ENCODE measurements around the gene MORN5.
A peak's percentile ranks its signal among the peaks of the same experiment; 100 is the strongest.

MORN5 gene

GRCh38 chr9:122143876-122144405 is 15.8 kb upstream of the MORN5 start:
- no peak for DNase-seq (ENCODE audit: low spot score)

DNA sequence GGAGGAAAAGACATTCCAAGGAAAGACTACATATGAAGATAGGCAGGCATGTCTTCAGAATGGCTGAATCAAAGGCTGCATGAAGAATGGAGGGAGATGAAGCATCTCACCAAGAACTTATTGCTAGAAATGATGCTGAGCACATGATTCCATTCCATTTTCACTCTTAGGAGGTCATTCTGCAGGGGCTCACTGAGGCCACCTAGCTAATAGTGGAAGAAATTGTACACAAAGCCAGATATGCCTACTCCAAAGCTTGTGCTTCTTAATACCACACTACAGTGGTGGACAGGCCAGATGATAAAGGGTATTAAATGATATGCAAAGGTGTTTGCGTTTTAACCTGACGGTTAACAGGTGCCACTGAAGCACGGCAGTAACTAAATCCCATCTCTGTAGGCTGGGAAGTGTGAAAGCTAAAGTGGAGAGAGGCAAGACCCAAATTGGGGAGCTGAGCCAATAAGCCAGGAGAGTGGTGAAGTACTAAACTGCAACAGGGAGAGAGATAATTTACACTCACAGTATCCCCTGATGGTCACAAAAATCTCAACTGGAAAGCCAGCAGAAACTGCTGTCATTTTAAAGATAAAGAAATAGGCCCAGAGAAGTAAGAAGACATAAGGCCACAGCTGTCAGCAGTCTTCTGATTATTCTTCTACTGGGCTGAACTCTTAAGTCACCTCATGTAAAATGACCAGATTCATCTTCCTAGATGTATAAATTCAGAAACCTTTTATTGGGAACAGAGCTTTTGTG is 14.7 kb upstream of the MORN5 start:
- peak; percentile 35 for DNase-seq (ENCODE audit: low spot score)

DNA sequence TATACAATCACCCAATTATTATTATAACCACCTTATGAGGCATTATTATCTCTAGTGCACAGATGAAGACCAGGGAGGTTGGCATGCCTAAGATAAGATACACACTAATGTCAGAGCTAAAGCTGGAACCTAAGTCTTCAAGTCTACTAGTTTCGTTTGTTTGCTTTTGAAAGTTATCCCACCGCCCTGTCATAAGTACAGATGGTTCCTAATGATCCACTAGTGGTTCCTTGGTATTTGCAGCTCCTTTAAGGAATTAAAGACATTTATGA is 14.2 kb upstream of the MORN5 start:
- no peak for DNase-seq (ENCODE audit: low spot score)

- no peak for DNase-seq (ENCODE audit: low spot score)
These were observed 8.4 kb upstream of the MORN5 start for GRCh38 chr9:122151267-122151828.

GRCh38 chr9:122155796-122156195 is 3.9 kb upstream of the MORN5 start:
- DNase-seq (ENCODE audit: low spot score) = no peak

DNA sequence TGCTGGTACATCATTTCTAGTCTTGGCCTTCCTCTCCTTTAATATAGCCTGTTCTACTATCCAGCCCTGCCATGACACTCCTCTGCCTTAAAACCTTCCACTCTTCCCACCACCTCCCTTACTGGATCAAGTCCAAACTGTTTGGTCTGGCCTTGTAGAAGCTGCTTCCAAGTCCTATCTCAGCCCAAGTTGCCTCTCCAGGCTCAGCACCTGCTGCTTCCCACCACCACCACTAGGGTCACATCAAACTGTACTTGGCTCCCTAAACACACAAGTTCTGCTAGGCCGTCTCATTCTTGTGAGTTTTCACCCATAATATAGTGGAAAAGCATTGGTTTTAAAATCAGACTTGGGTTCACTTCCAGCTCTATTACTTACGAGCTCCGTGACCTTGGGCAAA is 1.5 kb upstream of the MORN5 start:
- peak; percentile 58 for DNase-seq (ENCODE audit: low spot score)

DNA sequence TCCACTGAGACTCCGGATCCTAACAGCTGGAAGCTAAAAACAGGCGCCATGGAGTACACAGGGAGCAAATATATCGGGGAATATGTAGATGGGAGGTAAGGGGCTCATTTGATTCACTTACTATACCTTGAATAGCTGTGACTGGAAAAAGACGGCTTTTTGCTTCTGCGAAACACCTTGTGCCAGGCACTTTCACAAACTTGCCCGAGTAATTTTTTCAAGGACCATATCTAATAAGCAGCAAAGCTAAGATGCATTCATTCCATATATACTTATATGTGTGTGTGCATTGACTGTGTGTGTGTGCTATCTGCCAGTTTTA is 178 bp downstream of the MORN5 start:
- no peak for DNase-seq (ENCODE audit: low spot score)

- DNase-seq (ENCODE audit: low spot score) = no peak
These were observed 2.7 kb downstream of the MORN5 start for GRCh38 chr9:122162415-122162814.

DNA sequence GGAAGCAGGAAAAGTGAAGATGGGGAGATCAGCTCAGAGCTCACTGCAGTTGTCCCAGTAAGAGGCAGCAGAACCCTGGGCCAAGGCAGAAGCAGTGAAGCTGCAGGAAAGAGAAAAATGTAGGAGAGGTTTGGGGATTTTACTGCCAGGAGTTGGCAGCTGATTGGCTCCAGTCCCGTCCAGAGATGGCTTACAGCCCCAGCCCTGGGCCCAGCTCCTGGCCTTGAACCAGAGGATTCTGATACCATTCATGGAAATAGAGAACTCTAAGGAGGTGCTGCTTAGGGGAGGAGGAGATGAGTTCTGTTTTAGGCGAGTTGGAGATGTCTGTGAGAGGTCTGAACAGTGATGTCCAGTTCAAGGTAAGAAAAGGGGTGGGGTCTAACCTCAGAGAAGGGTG is 4.6 kb downstream of the MORN5 start:
- no peak for DNase-seq (ENCODE audit: low spot score)

GRCh38 chr9:122168356-122168755 is 8.6 kb downstream of the MORN5 start:
- DNase-seq (ENCODE audit: low spot score) = no peak

DNA sequence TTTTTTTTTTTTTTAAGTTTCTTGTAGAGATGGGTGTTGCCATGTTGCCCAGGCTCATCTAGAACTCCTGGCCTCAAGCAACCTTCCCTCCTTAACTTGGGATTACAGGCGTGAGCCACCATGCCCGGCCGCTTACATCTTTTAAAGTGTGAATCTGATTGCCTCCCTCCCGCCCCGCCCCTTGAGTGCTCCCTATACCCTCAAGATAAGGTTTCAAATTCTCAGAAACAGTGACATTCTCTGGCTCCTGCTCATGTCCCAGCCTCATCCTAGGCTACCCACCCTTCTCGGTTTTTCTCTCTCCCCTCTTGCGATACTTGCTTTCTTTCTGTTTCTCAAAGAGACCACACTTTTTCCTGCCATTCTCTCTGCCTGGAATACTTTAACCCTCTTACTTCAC is 12.4 kb downstream of the MORN5 start:
- no peak for DNase-seq (ENCODE audit: low spot score)

- DNase-seq (ENCODE audit: low spot score) = no peak
These were observed 14.0 kb downstream of the MORN5 start for GRCh38 chr9:122173670-122174069.

GRCh38 chr9:122176916-122177315 is 17.2 kb downstream of the MORN5 start:
- no peak for DNase-seq (ENCODE audit: low spot score)

GRCh38 chr9:122179054-122179689 is 19.5 kb downstream of the MORN5 start:
- DNase-seq (ENCODE audit: low spot score) = no peak

GRCh38 chr9:122179690-122180074 is 20.0 kb downstream of the MORN5 start:
- DNase-seq (ENCODE audit: low spot score) = no peak

- no peak for DNase-seq (ENCODE audit: low spot score)
These were observed 20.9 kb downstream of the MORN5 start for GRCh38 chr9:122180633-122181032.

DNA sequence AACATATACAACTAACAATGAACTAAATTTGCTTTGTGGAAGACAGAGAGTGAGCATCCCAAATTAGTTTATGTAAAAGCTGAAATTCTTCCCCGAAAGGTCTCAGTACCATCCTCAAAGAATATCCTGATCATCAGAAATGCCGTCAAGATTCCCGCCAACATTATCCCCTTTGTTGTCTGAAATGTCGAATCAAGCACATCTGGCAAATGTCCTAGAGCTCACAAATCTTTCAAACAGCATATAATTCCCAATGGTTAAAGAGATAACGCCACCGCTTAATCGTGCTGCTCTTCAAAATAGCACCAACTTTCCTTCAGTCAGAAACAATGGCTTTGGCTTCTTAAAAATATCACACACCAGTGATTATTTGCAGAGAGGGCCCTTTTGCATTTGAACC is 23.8 kb downstream of the MORN5 start:
- no peak for DNase-seq (ENCODE audit: low spot score)

- no peak for DNase-seq (ENCODE audit: low spot score)
These were observed 24.8 kb downstream of the MORN5 start for GRCh38 chr9:122184551-122184950.

DNA sequence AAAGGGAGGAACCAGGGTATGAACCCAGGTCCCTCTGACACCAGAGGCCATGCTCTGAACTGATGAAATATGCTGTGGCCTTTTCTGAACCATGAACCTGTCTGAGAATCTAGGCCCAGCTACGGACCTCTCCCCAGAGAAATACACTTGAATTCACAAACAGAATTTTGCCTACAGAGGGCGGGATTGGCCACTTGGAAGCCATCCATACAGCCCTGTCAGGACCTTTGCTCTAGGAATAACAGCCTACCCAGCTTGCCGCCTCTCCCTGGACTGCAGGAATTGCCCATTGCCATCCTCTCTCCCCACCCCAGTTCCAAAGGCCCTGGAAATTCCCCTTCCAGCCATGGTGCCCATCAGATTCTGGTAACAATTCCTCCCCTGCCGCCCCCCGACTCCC is 26.6 kb downstream of the MORN5 start:
- DNase-seq (ENCODE audit: low spot score) = peak; percentile 48

DNA sequence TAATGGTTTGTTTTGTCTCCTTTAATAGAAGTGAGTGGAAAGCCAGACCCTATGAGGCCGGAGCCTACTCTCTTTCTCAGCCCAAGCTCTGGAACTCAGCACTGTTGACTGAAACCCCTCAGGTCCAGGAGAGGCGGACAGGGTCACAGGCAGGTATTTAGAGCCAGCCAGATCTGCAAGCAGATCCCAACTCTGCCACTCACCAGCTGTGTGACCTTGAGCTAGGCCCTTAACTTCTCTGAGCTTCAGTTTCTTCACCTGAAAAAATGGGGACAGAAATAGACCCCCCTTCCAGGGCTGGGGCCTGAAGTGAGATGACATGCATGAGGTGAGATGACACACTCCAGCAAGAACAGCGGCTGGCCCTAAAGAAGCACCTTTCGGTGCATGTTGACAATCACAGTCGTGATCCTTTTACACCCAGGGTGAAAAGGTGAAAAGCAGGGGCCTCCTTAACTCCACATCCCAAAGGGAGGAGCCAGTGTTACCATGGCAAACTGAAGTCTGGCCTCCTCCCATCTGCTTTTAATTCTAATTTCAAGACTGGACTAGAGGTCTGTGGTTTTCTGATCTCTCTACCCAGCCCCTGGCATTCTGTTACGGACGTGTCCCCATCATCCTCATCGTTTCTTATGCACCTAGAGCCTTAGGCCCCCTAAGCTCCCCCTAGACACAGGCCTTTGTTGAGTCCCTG is 27.2 kb downstream of the MORN5 start:
- no peak for DNase-seq (ENCODE audit: low spot score)

DNA sequence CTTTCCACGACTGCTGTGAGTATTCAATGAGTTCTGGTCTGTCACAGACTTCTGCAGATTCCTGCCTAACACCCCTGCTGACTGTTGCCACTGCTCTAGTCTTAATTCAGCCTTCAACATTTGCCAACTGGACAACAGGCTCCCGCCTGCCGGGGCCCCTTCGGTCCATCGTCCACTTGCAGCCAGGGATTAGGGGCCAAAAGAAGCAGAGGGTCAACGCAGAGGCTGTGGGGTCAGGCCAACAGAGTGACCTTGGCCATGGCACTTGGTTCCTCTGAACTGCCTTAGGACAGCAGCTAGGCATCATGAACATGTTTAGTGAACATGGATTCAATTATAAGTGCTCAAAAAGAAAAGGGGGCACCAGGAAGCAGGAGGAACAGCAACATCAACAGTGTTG is 28.7 kb downstream of the MORN5 start:
- DNase-seq (ENCODE audit: low spot score) = no peak

DNA sequence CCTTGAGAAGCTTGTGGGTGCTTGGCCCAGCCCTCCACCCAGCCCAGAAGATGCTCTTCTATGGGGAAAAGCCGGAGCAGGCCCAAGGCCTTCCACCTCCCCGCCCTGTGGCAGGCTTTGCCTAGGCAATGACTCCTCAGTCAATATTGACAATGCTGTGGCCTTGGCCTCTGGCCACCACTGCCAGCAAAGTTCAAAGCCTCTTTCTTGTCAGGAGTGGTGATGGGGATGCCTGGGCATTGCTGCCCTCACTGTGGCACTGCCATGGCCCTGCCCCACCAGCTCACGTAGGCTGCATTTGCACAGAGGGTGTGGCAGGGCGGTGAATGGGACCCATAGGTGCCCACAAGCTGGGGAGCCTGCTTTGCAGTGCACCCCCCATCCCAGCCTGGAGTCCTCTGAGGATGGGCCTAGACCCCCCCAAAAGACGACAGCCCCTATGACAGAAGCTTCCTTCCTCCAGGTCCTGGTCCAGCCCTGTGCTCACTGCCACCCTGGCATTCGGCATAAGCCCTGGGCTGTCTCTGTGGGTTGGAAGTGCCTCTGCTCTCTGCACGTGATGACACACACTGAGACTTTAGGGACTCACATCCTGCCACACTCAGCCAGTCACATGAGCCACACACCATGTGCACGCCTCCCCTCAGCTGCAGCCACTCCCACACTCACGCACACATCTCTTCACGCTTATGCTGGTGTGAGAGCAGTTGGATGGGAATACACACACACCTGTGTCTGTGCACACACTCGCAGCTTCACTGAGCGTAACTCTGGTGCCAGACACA is 31.1 kb downstream of the MORN5 start:
- DNase-seq (ENCODE audit: low spot score) = no peak

Data from cerebellar cortex (tissue), 1 donor.